Endometrial microvascular endothelial cells (primary cell): ENCODE results near the gene TRPM6. TPM values are rescaled to one million over a fixed set of nuclear protein-coding genes. Genes with fewer than 3 reads are reported as not detected.

Experiments
- in situ Hi-C: cut with HindIII; loops from 2 replicates; pipeline ENCODE4 v1.10.0; 2017; ENCODE audit warnings: low sequenced_read_pairs, low pct_unique_long_range_greater_than_20kb; ENCODE audit errors: inconsistent ontology term
- total RNA-seq: library from RNA; depleted of rRNA; stranded (reverse); fragments of >200 nt; gene quantifications from one replicate; pipeline ENCODE4 v1.2.3, GENCODE V29; 2015; ENCODE audit errors: inconsistent ontology term

TRPM6 gene
- total RNA-seq, 1 donor from 2014 or later: 0.09 TPM

- in situ Hi-C loops: no loop called here
Observed at GRCh38 chr9:74795803-74796202, 91.9 kb downstream of the TRPM6 start.

GRCh38 chr9:74795081-74795480 lies 92.6 kb downstream of the TRPM6 start:
- in situ Hi-C loops: no loop called here

- in situ Hi-C loops: no loop called here
Observed at GRCh38 chr9:74784506-74784905, 103.2 kb downstream of the TRPM6 start.

- in situ Hi-C loops: no loop called here
Observed at GRCh38 chr9:74783408-74783807, 104.3 kb downstream of the TRPM6 start.

GRCh38 chr9:74777136-74777879 lies 110.4 kb downstream of the TRPM6 start:
- in situ Hi-C loops: no loop called here

- in situ Hi-C loops: no loop called here
Observed at GRCh38 chr9:74775396-74775795, 112.3 kb downstream of the TRPM6 start.

GRCh38 chr9:74773886-74774479 lies 113.7 kb downstream of the TRPM6 start:
- in situ Hi-C loops: no loop called here

GRCh38 chr9:74772121-74772520 lies 115.6 kb downstream of the TRPM6 start:
- in situ Hi-C loops: no loop called here

GRCh38 chr9:74771672-74772071 lies 116.0 kb downstream of the TRPM6 start:
- in situ Hi-C loops: no loop called here

- in situ Hi-C loops: no loop called here
Observed at GRCh38 chr9:74771262-74771585, 116.5 kb downstream of the TRPM6 start.

GRCh38 chr9:74770508-74771261 lies 117.0 kb downstream of the TRPM6 start:
- in situ Hi-C loops: no loop called here

GRCh38 chr9:74765481-74765971 lies 122.2 kb downstream of the TRPM6 start:
- in situ Hi-C loops: no loop called here

- in situ Hi-C loops: no loop called here
Observed at GRCh38 chr9:74762950-74763349, 124.8 kb downstream of the TRPM6 start.

GRCh38 chr9:74760031-74760700 lies 127.6 kb downstream of the TRPM6 start:
- in situ Hi-C loops: no loop called here

- in situ Hi-C loops: no loop called here
Observed at GRCh38 chr9:74755999-74756398, 131.7 kb downstream of the TRPM6 start.

- in situ Hi-C loops: no loop called here
Observed at GRCh38 chr9:74755355-74755754, 132.4 kb downstream of the TRPM6 start.

GRCh38 chr9:74753650-74754049 lies 134.1 kb downstream of the TRPM6 start:
- in situ Hi-C loops: no loop called here

GRCh38 chr9:74748966-74749365 lies 138.8 kb downstream of the TRPM6 start:
- in situ Hi-C loops: no loop called here
